ENCODE results near the gene TSC22D1.

The TSC22D1 gene

GRCh38 chr13:44576351-44577235 is 463 bp upstream of the TSC22D1 start:
- no peaks in the 10 kb centered on the region for H3K9me3 ChIP-seq (replicated peaks; ENCODE audit: insufficient read depth, low read length)
- H3K9ac ChIP-seq (ENCODE audit: low read length) = peak overlapping the region; percentile 83
- DNase-seq = no peak
- H3K4me2 ChIP-seq (ENCODE audit: low read depth, low read length) = peak overlapping the region; percentile 70; the same call in 1 of the 2 replicates
- peak overlapping the region; percentile 72 for H3K4me3 ChIP-seq (ENCODE audit: low read length)
- peaks cover 9% of the 10 kb centered on the region; the same call in 1 of the 2 replicates for H3F3A ChIP-seq (ENCODE audit: insufficient read depth, low read length)
- TF ChIP-seq CTCF (IDR thresholded peaks at IDR 0.05; ENCODE audit: low read length) (no peak), EZH2phosphoT487 (IDR thresholded peaks at IDR 0.05; ENCODE audit: low read length) (no peak), EZH2 (optimal IDR thresholded peaks at IDR 0.05; ENCODE audit: low read depth, low read length) (no peak)
- H3K27me3 ChIP-seq (replicated peaks; ENCODE audit: insufficient read depth, low read length) = no peaks in the 10 kb centered on the region
- H2AFZ ChIP-seq (ENCODE audit: low read length) = peak overlapping the region; percentile 74
- peak overlapping the region; percentile 88 for H3K27ac ChIP-seq (ENCODE audit: low read length)
- no peaks in the 10 kb centered on the region for H3K9me2 ChIP-seq (replicated peaks; ENCODE audit: insufficient read depth, low read length)
- H4K20me1 ChIP-seq (ENCODE audit: insufficient read depth, low read length) = no peaks in the 10 kb centered on the region
- H3K36me3 ChIP-seq (replicated peaks; ENCODE audit: insufficient read depth, low read length) = no peaks in the 10 kb centered on the region
- H3K4me1 ChIP-seq (ENCODE audit: low read length) = 0 out of 2 replicates have a peak, but pooled peaks cover 7% of the 10 kb centered on the region
- 0 out of 2 replicates have a peak, but pooled peaks cover 3% of the 10 kb centered on the region for H3K79me2 ChIP-seq (ENCODE audit: low read length)

GRCh38 chr13:44575035-44575434 is 1.1 kb downstream of the TSC22D1 start:
- Histone ChIP-seq H3K9me2 (replicated peaks; ENCODE audit: insufficient read depth, low read length) (no peaks in the 10 kb centered on the region), H3F3A (ENCODE audit: insufficient read depth, low read length) (peaks cover 9% of the 10 kb centered on the region; the same call in 1 of the 2 replicates), H3K79me2 (ENCODE audit: low read length) (0 out of 2 replicates have a peak, but pooled peaks cover 3% of the 10 kb centered on the region), H3K9ac (ENCODE audit: low read length) (no peak overlapping the region), H2AFZ (ENCODE audit: low read length) (0 out of 2 replicates have a peak overlapping the region, but pooled peaks have one; percentile 74), H4K20me1 (ENCODE audit: insufficient read depth, low read length) (no peaks in the 10 kb centered on the region), H3K9me3 (replicated peaks; ENCODE audit: insufficient read depth, low read length) (no peaks in the 10 kb centered on the region), H3K4me1 (ENCODE audit: low read length) (0 out of 2 replicates have a peak, but pooled peaks cover 7% of the 10 kb centered on the region), H3K36me3 (replicated peaks; ENCODE audit: insufficient read depth, low read length) (no peaks in the 10 kb centered on the region), H3K4me2 (ENCODE audit: low read depth, low read length) (peak overlapping the region; percentile 70), H3K4me3 (ENCODE audit: low read length) (peak overlapping the region; percentile 72), H3K27me3 (replicated peaks; ENCODE audit: insufficient read depth, low read length) (no peaks in the 10 kb centered on the region), H3K27ac (ENCODE audit: low read length) (no peak overlapping the region)
- DNase-seq = no peak
- no peak for TF ChIP-seq EZH2 (optimal IDR thresholded peaks at IDR 0.05; ENCODE audit: low read depth, low read length)
- no peak for TF ChIP-seq CTCF (IDR thresholded peaks at IDR 0.05; ENCODE audit: low read length)
- no peak for TF ChIP-seq EZH2phosphoT487 (IDR thresholded peaks at IDR 0.05; ENCODE audit: low read length)

GRCh38 chr13:44574466-44574855 is 1.7 kb downstream of the TSC22D1 start:
- no peaks in the 10 kb centered on the region for H3K27me3 ChIP-seq (replicated peaks; ENCODE audit: insufficient read depth, low read length)
- no peaks in the 10 kb centered on the region for H3K9me2 ChIP-seq (replicated peaks; ENCODE audit: insufficient read depth, low read length)
- TF ChIP-seq CTCF (IDR thresholded peaks at IDR 0.05; ENCODE audit: low read length) (no peak), EZH2phosphoT487 (IDR thresholded peaks at IDR 0.05; ENCODE audit: low read length) (no peak), EZH2 (optimal IDR thresholded peaks at IDR 0.05; ENCODE audit: low read depth, low read length) (no peak)
- no peaks in the 10 kb centered on the region for H3K9me3 ChIP-seq (replicated peaks; ENCODE audit: insufficient read depth, low read length)
- peaks cover 9% of the 10 kb centered on the region; the same call in 1 of the 2 replicates for H3F3A ChIP-seq (ENCODE audit: insufficient read depth, low read length)
- no peak for DNase-seq
- H3K36me3 ChIP-seq (replicated peaks; ENCODE audit: insufficient read depth, low read length) = no peaks in the 10 kb centered on the region
- H2AFZ ChIP-seq (ENCODE audit: low read length) = no peak overlapping the region
- no peak overlapping the region for H3K4me2 ChIP-seq (ENCODE audit: low read depth, low read length)
- 0 out of 2 replicates have a peak, but pooled peaks cover 3% of the 10 kb centered on the region for H3K79me2 ChIP-seq (ENCODE audit: low read length)
- H4K20me1 ChIP-seq (ENCODE audit: insufficient read depth, low read length) = no peaks in the 10 kb centered on the region
- no peak overlapping the region for H3K9ac ChIP-seq (ENCODE audit: low read length)
- no peak overlapping the region for H3K4me3 ChIP-seq (ENCODE audit: low read length)
- 0 out of 2 replicates have a peak, but pooled peaks cover 7% of the 10 kb centered on the region for H3K4me1 ChIP-seq (ENCODE audit: low read length)
- no peak overlapping the region for H3K27ac ChIP-seq (ENCODE audit: low read length)

Data from MM.1S (cell line).